H1 (cell line): ENCODE data around the gene SELENOS. TPM values are rescaled to one million over a fixed set of nuclear protein-coding genes. Genes with fewer than 3 reads are reported as not detected.

Experiments used
- polyA plus RNA-seq, 7 experiments: library from polyadenylated mRNA; depleted of rRNA in 3 of 7; stranded (reverse) in 5 of 7; unstranded in 2 of 7; fragments of >200 nt in 5 of 7; fragments of 200-250 nt in 2 of 7; gene quantifications; 1 replicate in 5 of 7; 2 replicates in 1 of 7; 4 replicates in 1 of 7; pipeline versions ENCODE4 v1.2.1 to v1.2.3, GENCODE V29; 2011 to 2013; ENCODE audit warnings: missing spikeins in 2 of 7, mixed read lengths in 2 of 7
- total RNA-seq: library from RNA; stranded (reverse); fragmentation: NEBNext Ultra II Directional; extraction: Animal tissue kit (Norgen Biotek cat#: 25700); gene quantifications from 2 replicates; pipeline ENCODE4 v1.2.1, GENCODE V29; 2021
- TF ChIP-seq, protein P1 (sequence below): IDR thresholded peaks from 2 replicates; pipeline ENCODE4 v1.6.1; 2012; ENCODE audit warnings: low read length, inconsistent platforms

SELENOS gene
- total and polyA plus RNA-seq, 2 of the 8 experiments (the other 6 are each of a cell fraction or from before 2014, with no cell fraction given), result 45.1 to 46.0 TPM

DNA sequence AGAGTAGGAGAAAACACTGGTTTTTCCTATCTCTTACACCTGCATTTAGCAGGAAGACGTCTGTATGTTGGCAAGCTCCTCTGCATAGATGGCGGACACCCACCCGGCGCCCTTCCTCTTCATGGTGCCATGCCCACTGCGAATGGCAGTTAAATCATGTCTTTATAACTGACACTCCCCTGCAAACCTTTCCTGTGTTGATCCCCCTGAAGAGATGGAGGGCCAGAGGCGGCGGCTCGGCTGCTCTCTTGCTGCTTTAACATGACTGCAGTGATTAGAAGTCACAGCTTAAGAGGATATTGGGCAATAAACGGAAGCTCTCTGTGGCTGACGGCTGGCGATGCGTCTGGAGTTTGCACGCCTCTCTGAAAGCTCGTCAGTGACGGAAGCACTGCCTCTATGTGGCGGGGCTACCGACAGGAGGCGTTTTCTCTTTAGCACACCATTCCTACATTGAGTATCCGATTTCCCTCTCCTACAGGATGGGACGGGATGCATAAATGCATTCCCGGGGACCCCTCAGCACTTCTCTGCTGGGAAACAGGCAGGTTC, 43.3 kb upstream of the SELENOS start (continued):
- TF ChIP-seq, protein P1, sequence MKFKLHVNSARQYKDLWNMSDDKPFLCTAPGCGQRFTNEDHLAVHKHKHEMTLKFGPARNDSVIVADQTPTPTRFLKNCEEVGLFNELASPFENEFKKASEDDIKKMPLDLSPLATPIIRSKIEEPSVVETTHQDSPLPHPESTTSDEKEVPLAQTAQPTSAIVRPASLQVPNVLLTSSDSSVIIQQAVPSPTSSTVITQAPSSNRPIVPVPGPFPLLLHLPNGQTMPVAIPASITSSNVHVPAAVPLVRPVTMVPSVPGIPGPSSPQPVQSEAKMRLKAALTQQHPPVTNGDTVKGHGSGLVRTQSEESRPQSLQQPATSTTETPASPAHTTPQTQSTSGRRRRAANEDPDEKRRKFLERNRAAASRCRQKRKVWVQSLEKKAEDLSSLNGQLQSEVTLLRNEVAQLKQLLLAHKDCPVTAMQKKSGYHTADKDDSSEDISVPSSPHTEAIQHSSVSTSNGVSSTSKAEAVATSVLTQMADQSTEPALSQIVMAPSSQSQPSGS, result no peak
